Hematopoietic multipotent progenitor cell treated with erythropoietin and hydrocortisone succinate and interleukin-3 and kit ligand, for 15 days (in vitro differentiated cells): ENCODE data around the gene UCKL1.
"Not testable (repeated sequence)": the region's sequence is repeated elsewhere in the genome, so short reads cannot be mapped to it uniquely, and the experiment has no call there.

Experiments used
- DNase-seq: peaks from one replicate; pipeline ENCODE4 v3.0.0-alpha.2; 2015; ENCODE audit warnings: low spot score

Gene UCKL1

DNA sequence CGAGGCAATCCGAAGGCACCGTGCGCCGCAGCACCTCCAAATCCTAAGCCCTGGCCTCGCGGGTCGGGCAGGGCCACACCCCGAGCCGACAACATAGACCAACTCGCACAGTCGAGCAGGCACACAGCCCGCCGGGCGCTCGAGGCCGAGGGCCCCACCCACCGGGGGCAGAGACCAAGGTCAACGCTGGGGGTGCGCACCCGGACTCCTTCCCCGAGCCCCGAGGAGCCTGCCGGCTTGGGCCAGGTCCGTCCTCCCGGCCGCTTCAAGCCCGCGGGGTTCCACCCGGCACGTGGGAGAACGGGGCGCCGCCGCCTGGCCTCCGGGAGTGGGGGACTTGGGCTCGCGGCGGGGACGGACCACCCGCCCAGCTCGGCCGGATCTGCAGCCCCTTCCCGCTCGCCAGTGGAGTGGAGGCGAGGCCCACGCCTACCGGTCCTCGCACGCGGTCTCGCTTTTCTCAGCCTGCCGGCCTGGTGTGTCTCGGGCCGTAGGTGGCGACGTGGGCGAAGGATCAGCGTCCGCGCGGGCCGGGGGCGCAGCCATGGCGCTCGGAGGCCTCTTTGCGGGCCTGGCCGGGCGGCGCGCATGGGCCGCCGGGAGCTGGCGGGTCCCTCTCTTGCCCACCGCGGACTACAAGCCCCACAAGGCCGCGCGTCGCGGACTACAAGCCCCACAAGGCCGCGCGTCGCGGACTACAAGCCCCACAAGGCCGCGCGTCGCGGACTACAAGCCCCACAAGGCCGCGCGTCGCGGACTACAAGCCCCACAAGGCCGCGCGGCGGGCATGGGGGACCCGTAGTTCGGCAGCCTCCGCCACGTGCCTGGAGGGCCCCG, at the start of gene UCKL1:
Gene UCKL1 (minus strand): TSS at position 590 of the 837 bp plus-strand sequence. CDS start 44 bp downstream, at position 546.
- peak; percentile 87 for DNase-seq

DNA sequence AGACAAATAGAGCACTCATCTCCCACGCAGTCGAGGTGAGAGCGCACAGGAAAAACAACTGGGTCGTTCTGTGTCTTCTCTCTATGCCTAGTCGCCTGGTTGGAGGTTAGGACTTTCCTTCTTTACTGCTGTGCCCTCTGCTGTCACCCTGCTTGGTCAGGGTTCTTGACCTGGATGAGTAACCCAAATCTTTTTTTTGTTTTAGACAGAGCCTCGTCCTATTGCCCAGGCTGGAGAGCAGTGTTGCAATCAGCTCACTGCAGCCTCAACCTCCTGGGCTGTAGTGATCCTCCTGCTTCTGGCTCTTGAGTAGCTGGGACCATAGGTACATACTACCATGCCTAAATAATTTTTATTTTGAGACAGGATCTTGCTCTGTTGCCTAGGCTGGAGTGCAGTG, 49.2 kb upstream of the UCKL1 start:
- no peak for DNase-seq

GRCh38 chr20:64003960-64004725, 47.9 kb upstream of the UCKL1 start:
- DNase-seq = no peak

DNA sequence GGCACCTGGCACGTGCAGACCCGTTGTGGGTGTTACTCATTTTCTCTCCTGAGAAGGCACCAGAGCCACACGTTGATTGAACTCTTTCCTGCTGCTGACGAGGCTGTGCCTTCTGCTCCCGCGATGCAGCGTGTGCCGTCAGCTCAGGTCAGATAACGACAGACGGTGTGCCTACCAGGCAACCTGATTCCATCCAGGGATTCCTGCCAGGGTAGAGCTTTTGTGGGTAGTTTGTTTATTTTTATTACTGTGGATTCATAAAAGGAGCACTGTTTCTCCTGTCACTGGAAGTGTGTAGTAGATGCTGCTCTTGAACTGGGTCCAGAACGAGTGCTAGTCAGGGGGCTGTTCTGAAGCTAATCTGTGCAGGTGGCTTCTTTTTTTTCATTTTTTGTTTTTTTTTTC, 45.4 kb upstream of the UCKL1 start:
- no peak for DNase-seq

DNA sequence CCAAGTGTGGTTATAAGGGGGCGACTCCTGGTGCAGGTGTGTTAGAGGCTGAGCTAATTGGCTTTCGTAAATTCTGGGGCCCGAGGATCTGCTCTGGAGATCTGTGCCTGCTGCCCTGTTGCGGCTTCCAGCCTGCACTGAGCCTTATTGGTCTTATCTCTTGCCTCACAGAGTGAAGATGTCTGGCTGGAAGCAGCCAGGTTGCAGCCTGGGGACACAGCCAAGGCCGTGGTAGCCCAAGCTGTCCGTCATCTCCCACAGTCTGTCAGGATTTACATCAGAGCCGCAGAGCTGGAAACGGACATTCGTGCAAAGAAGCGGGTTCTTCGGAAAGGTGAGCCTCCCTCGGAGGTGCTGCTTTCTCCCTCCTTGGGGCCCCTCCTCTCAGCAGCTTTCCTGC, 44.7 kb upstream of the UCKL1 start:
- no peak for DNase-seq

DNA sequence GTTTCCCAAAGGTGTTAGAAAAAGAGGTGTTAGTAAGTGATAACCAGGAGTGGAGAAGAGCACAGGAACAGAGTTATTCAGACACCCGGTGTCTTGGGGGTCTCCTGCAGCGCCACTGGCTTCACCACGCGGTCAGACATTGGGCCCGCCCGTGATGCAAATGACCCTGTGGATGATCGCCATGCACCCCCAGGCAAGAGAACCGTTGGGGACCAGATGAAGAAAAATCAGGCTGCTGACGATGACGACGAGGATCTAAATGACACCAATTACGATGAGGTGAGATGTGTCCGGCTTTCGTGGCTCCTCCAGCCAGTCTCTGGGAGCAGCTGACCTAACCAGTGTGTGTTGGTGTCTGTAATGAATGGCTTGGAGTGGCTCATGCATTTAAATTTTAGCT, 26.7 kb upstream of the UCKL1 start:
- no peak for DNase-seq

- DNase-seq = peak; percentile 98
Observed at GRCh38 chr20:63980806-63981728, 24.9 kb upstream of the UCKL1 start, which contains the start of gene PRPF6. PRPF6 (plus strand) TSS chr20:63981132; CDS start chr20:63981246, 114 bp downstream.

- DNase-seq = peak; percentile 21
Observed at GRCh38 chr20:63980317-63980805, 24.1 kb upstream of the UCKL1 start.

DNA sequence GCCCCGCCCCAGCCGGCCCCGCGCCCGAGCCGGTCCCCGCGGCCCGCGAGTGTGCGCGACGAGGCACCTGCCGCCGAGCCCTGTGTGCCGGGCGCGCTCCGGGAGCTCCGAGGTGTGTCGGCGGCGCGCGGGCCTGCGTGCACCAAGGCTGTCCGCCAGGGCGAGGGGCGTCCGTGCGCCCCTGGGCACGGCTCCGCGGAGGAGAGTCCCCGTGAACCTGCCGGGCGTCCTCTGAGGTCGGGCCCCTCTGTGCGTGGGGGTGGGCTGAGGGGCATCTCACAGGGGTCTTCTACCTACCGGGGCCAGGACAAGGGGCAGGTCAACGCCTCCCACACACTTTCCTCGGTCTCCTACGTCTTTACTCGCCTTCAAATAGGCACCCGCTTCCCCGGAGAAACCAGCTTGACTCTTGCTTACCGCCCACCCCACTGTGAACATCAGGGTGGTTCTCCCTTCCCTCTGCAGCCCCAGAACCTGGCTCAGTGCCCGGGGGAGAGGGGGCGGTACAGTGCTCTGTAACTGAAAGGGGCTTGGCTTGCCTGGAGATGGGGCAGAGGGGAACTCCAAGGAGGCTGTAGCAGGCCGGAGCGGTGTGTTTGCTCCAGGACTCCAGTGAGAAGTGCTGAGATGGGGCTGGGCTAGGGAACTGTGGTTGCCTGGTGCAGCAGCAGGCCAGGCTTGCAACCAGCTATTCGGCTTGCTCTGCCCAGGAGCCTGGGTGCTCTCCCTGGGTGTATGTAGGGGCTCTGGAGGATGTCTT, 23.5 kb upstream of the UCKL1 start, which contains the start of gene SAMD10:
Gene SAMD10 (minus strand): TSS at position 86 of the 760 bp plus-strand sequence. CDS start 175 bp downstream, outside the sequence.
- DNase-seq = peak; percentile 21

GRCh38 chr20:63979229-63979556, 23.0 kb upstream of the UCKL1 start:
- DNase-seq = no peak

DNA sequence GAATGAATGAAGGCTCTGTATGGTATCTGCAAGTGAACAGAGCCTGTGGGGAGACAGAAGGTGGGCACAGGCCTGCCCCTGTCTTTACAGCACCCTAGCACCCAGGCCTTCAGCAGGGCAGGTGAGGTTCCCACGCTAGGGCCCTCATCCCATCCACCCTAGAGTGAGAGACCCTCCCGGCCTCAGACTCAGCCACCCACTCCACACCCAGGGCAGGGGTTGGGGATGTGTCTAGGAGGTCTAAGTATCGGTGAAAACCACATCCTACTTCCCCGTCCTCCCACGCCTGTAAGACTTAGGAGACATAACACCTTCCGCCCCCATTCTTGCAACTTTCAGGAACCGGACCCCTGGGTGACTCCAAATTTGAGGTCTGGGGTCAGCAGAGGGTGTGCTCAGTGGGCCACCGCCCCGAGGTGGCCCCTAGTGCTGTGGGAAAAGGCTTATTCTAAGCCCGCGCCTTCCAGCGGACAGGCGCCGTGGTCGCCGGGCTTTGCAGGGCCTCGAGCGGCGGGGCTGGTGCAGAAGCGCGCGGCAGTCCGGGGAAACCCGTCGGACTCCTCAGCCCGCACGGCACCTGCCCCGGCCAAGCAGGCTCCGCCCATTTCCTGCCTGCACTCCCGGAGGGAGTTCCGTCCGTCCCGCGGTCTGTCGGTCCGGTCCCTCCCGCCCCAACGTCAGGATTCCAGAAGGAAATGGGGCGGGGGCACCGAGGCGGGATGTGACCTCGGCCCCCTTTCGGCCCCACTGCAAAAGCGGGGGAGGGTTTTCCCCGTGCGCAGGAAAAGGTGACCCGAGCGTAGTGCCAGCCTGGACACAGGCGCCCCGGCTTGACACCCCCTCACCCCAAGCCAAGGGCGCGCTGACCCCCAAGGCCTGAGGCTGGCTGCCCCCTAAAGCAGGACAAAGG, 22.4 kb upstream of the UCKL1 start:
- DNase-seq = no peak

- peak; percentile 31 for DNase-seq
Observed at GRCh38 chr20:63977739-63978276, 21.6 kb upstream of the UCKL1 start.

DNA sequence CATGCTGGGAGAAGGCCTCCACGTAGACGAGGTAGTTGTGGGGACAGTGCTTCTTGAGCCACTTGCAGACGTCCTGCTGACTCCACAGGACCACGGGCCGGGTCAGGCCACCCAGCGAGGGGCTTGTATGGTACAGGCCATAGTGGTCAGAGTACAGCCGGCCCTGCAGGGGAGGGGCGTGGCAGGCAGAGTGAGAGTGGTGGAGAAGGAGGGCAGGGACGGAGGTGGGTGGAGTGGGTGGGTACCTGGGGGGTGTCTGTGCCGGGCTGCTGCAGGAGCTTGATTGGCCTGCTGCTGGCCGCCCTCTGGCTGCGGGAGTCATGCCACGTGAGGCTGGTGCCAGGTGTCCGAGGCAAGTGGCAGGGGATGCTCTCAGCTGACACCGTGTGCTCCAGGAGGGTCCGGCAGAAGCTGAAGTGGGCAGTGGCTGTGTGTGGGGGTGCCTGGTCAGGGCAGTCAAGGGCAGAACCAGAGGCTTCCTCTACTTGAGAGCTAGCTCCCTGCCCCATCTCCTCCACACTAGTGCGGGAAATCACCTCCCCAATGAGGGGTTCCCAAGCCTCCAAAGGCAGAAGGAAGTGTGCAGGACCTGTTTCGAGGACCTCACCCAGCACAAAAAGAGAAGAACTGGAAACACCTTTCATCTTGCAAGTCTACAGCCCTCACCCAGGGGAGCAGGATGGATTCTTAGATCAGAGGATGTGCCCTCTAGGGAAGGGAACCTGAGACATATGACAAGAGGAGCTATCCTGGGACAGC, 20.9 kb upstream of the UCKL1 start:
- DNase-seq = no peak

GRCh38 chr20:63976511-63976910, 20.3 kb upstream of the UCKL1 start:
- not testable (repeated sequence) for DNase-seq

DNA sequence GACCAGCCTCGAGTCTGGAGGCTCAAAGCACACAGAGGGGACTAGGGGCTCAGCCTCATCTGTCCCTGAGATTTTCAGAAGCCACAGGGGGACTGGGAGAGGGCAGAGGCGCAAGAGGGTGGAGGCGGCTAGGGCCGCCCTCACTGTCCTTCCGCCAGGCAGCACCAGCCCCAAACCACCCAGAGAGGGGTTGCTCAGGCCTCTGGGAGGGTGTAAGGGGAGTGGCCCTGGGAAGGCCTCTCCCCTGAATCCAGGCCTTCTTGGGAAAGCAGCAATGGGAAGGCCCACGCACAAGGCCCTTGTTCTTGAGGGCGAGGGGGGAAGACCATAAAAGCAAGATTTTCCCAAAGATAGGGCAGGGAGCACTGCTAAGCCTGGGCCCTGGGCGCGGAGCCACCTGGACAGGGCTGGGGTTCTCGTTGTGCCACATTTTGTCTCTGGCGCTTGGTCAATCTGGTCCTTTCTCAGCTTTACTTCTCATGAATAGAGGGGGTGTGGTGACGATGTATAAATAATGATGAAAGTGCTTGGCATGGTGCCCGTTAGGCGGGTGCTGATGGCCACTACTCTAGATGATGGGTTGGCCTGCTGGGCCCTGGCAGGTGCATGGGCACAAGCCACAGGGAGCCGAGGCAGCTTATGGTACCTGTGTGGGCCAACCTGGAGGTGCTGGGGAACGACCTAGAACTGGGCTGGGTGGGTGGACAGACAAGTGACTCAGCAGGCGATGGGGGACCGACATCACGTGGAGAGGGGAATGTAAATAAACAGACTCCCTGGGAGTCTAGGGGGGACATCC, 18.4 kb upstream of the UCKL1 start:
- DNase-seq = no peak

GRCh38 chr20:63973636-63974401, 17.6 kb upstream of the UCKL1 start:
- peak; percentile 74 for DNase-seq

DNA sequence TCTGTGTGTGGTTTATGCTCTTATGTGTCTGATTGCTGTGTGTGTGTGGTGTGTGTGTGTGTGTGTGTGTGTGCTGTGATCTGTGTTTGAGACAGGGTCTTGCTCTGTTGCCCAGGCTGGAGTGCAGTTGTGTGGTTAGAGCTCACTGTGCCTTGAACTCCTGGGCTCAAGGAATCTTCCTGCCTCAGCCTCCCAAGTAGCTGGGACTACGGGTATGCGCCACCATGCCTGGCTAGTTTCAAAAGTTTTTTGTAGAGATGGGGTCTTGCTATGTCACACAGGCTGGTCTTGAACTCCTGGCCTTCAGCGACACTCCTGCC, 16.9 kb upstream of the UCKL1 start:
- no peak for DNase-seq
